Natural killer cell treated with Interleukin-12 subunit alpha and Interleukin-12 subunit beta and Interleukin-15 and Interleukin-18, amount 100 ng/mL, for 72 hours (primary cell): ENCODE measurements around the gene DHRS11. TPM values are rescaled to one million over a fixed set of nuclear protein-coding genes. Genes with fewer than 3 reads are reported as not detected.

Experiments used
- ATAC-seq, 2 donors: fragments of 150-1000 bp; cut with Tn5 transposase in 1 of 2; sonication (Bioruptor Pico), chemical (Tn5 transposase) in 1 of 2; 2 replicates each; pipeline ENCODE4 v1.10.0; 2021
- DNase-seq: peaks from one replicate; pipeline ENCODE4 v3.0.0; 2022; ENCODE audit warnings: low spot score
- H3K27ac Mint-ChIP-seq, 2 donors: 1 replicate in 1 of 2; 2 replicates in 1 of 2; pipeline ENCODE4 v1.8.0; 2022; ENCODE audit warnings: mixed read lengths in 2 of 2, mild to moderate bottlenecking in 1 of 2, moderate library complexity in 1 of 2
- H3K27me3 Mint-ChIP-seq, 2 donors: 1 replicate in 1 of 2; 2 replicates in 1 of 2; pipeline ENCODE4 v1.8.0; 2022; ENCODE audit warnings: mixed read lengths in 2 of 2
- H3K36me3 Mint-ChIP-seq: one replicate; pipeline ENCODE4 v1.8.0; 2022; ENCODE audit warnings: mixed read lengths
- H3K4me1 Mint-ChIP-seq, 2 donors: 1 replicate in 1 of 2; 2 replicates in 1 of 2; pipeline ENCODE4 v1.8.0; 2022; ENCODE audit warnings: low read depth in 2 of 2, mixed read lengths in 2 of 2, mild to moderate bottlenecking in 1 of 2
- H3K4me3 Mint-ChIP-seq: one replicate; pipeline ENCODE4 v1.8.0; 2022; ENCODE audit warnings: mixed read lengths
- H3K9me3 Mint-ChIP-seq: 2 replicates; pipeline ENCODE4 v1.8.0; 2022; ENCODE audit warnings: mixed read lengths
- total RNA-seq, 2 donors: library from RNA; stranded (reverse); gene quantifications; one replicate each; pipeline ENCODE4 v1.2.3, GENCODE V29; 2022

DHRS11 gene
- total RNA-seq, 2 donors from 2014 or later = 5.2 to 16.8 TPM

DNA sequence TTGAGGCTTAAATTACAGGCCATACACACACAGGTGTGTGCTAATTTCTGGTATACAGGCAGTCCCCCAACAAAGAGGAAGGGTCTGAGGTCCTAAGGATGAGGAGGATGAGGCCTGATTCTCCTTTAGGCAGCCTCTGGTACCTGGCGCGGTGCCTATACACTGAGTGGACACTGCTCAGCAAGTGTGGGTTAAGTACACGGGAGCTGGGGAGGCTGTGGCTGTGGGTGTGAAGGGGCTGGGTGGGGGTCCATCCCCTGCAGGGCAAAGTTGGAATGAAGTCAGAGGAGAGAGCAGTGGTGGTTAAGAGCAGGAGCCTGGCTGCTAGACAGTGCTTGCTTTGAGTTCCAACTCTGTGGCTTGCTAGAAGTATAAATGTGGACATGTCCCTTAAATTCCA, 20.6 kb downstream of the DHRS11 start:
- Mint-ChIP-seq H3K27ac (no peak overlapping the region), H3K4me1 (peaks cover 5 to 16% of the 10 kb centered on the region in 2 donors), H3K4me3 (no peak overlapping the region), H3K27me3 (peaks cover 0 to 2% of the 10 kb centered on the region in 2 donors), H3K9me3 (no peaks in the 10 kb centered on the region), H3K36me3 (no peaks in the 10 kb centered on the region)
- ATAC-seq = no peak
- no peak for DNase-seq

- Mint-ChIP-seq H3K27ac (no peak overlapping the region), H3K27me3 (peaks cover 0 to 2% of the 10 kb centered on the region in 2 donors), H3K9me3 (no peaks in the 10 kb centered on the region), H3K36me3 (no peaks in the 10 kb centered on the region), H3K4me1 (peaks cover under 1 to 11% of the 10 kb centered on the region in 2 donors), H3K4me3 (no peak overlapping the region)
- DNase-seq (no peak), ATAC-seq (no peak)
These were observed 21.5 kb downstream of the DHRS11 start for GRCh38 chr17:36613155-36613554.

DNA sequence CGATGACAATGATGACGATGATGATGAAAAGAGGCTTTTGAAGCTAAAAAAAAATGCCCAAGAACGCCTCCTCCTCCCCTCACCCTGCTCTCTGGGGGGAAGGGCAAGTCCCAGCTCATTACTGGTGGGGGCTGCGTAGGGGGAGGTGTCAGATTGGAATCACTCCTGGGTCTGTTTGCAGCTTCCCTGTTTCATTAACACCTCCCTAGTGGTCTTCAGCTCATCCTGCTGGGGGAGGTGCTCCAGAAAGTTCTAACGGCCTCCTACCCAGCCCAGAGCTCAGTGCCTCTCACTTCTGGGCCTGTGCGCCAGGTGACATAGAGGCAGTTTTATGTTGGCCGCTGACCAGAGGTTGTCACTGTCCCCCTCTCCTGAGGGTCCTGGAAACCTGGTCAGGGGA, 22.4 kb downstream of the DHRS11 start:
- peaks cover 0 to 3% of the 10 kb centered on the region in 2 donors for H3K4me1 Mint-ChIP-seq
- H3K36me3 Mint-ChIP-seq = no peaks in the 10 kb centered on the region
- H3K9me3 Mint-ChIP-seq = no peaks in the 10 kb centered on the region
- ATAC-seq (no peak), DNase-seq (no peak)
- H3K4me3 Mint-ChIP-seq = no peak overlapping the region
- H3K27me3 Mint-ChIP-seq = peaks cover 0 to 5% of the 10 kb centered on the region in 2 donors
- H3K27ac Mint-ChIP-seq = no peak overlapping the region

- Mint-ChIP-seq H3K36me3 (no peaks in the 10 kb centered on the region), H3K4me1 (peaks cover 0 to 2% of the 10 kb centered on the region in 2 donors), H3K27me3 (peaks cover 0 to 5% of the 10 kb centered on the region in 2 donors), H3K27ac (no peak overlapping the region), H3K4me3 (no peak overlapping the region), H3K9me3 (no peaks in the 10 kb centered on the region)
- DNase-seq (no peak), ATAC-seq (no peak)
These were observed 23.3 kb downstream of the DHRS11 start for GRCh38 chr17:36614933-36615332.

DNA sequence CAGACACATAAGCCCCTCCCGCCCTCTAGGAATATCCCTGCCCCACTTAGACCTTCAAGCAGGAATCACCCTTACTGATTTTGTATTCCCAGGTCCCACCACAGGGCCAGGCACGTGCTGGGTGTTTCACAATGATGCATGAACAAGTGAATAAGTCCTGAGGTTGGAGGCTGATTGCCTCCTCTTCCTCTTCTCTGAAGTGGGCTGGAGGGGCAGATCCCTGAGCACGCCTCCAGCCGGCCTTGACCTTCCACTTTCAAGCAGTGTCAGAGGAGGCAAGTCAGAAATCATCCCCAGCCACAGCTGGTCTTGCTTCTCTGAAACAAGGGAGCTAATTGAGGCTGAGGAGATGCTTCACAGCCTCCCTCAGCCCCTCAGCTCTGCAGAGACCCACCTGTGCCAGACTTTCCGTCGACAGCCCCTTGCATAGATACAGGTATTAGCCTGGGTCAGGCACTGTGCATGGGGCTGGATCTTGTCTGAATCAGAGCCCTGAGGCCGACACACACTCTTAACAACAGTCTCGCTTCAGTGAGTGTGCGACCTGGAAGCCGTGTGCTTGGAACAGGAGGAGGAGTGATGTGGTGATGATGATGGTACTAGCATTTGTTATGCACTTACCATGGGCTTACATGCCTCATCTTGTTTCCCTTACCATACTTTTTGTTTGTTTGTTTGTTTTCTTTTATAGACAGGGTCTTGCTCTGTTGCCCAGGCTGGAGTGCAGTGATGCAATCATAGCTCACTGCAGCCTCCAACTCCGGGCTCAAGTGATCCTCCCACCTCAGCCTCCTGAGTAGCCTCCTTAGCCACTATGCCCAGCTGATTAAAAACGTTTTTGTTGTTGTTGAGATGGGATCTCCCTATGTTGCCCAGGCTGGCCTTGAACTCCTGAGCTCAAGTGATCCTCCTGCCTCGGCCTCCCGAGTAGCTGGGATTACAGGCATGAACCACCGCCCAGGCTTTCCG, 24.7 kb downstream of the DHRS11 start:
- DNase-seq (no peak), ATAC-seq (peak in 1 of 2 donors; percentile 15)
- Mint-ChIP-seq H3K9me3 (no peaks in the 10 kb centered on the region), H3K36me3 (no peaks in the 10 kb centered on the region), H3K4me1 (peaks cover 2 to 3% of the 10 kb centered on the region in 2 donors), H3K4me3 (no peak overlapping the region), H3K27me3 (peaks cover 0 to 5% of the 10 kb centered on the region in 2 donors), H3K27ac (no peak overlapping the region)

GRCh38 chr17:36617773-36618172, 26.1 kb downstream of the DHRS11 start:
- DNase-seq (no peak), ATAC-seq (peak in 1 of 2 donors; percentile 28)
- Mint-ChIP-seq H3K27me3 (peaks cover 0 to 5% of the 10 kb centered on the region in 2 donors), H3K27ac (no peak overlapping the region), H3K4me3 (no peak overlapping the region), H3K9me3 (no peaks in the 10 kb centered on the region), H3K4me1 (peaks cover 2 to 9% of the 10 kb centered on the region in 2 donors), H3K36me3 (no peaks in the 10 kb centered on the region)

- no peak for ATAC-seq
- Mint-ChIP-seq H3K9me3 (no peaks in the 10 kb centered on the region), H3K4me3 (no peak overlapping the region)
These were observed 31.6 kb downstream of the DHRS11 start for GRCh38 chr17:36623281-36623680.

GRCh38 chr17:36625188-36625587, 33.5 kb downstream of the DHRS11 start:
- Mint-ChIP-seq H3K9me3 (no peaks in the 10 kb centered on the region), H3K4me1 (peaks cover 0 to 9% of the 10 kb centered on the region in 2 donors), H3K36me3 (no peaks in the 10 kb centered on the region), H3K4me3 (no peak overlapping the region), H3K27me3 (peaks cover 0 to 2% of the 10 kb centered on the region in 2 donors), H3K27ac (no peak overlapping the region)
- ATAC-seq = no peak
- DNase-seq = no peak

More at GRCh38 chr17:36623281-36623680, 31.6 kb downstream of the DHRS11 start:
- Mint-ChIP-seq H3K27ac (no peak overlapping the region), H3K36me3 (no peaks in the 10 kb centered on the region), H3K27me3 (peaks cover 0 to 2% of the 10 kb centered on the region in 2 donors), H3K4me1 (peaks cover 0 to 9% of the 10 kb centered on the region in 2 donors)
- DNase-seq = no peak

- Mint-ChIP-seq H3K36me3 (no peaks in the 10 kb centered on the region), H3K27ac (no peak overlapping the region), H3K27me3 (peaks cover 0 to 2% of the 10 kb centered on the region in 2 donors), H3K4me3 (no peak overlapping the region), H3K4me1 (no peaks in the 10 kb centered on the region), H3K9me3 (no peaks in the 10 kb centered on the region)
- ATAC-seq (no peak), DNase-seq (no peak)
These were observed 35.4 kb downstream of the DHRS11 start for GRCh38 chr17:36627101-36627500.

- no peak for ATAC-seq
- Mint-ChIP-seq H3K27me3 (peaks cover 6 to 13% of the 10 kb centered on the region in 2 donors), H3K4me3 (no peak overlapping the region), H3K27ac (no peak overlapping the region), H3K36me3 (no peaks in the 10 kb centered on the region), H3K4me1 (no peaks in the 10 kb centered on the region), H3K9me3 (no peaks in the 10 kb centered on the region)
- no peak for DNase-seq
These were observed 36.9 kb downstream of the DHRS11 start for GRCh38 chr17:36628576-36628975.

DNA sequence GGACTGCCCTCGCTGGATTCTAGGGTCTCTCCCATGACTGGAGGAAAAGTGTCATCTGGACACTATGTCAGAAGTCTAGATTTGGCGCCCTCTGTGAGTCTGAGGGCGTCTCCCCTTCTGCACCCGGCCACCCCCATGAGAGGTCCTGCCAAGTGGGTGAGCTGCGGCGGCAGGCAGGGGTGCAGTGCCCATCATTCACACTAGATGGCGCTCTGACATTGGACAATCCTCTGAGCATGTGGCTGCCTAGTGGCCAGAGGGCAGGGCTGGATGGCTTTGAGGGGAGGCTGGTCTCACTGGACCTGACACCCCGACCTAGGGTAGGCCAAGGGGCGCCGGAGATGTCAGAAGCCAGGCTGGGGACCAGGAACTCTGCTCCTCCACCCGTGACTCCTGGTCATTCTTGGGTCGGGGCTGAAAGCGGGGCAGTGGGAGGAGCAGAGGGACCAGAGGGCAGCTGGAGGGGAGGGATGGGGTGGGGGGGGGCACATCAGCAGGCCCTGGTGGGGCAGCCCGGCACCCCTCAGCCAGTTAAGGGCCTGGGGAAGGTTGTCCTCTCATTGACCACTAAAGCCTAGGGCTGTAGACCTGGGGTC, 37.7 kb downstream of the DHRS11 start:
- Mint-ChIP-seq H3K36me3 (no peaks in the 10 kb centered on the region), H3K9me3 (no peaks in the 10 kb centered on the region), H3K27ac (no peak overlapping the region), H3K4me3 (no peak overlapping the region), H3K4me1 (no peaks in the 10 kb centered on the region), H3K27me3 (peaks cover 6 to 18% of the 10 kb centered on the region in 2 donors)
- DNase-seq = peak; percentile 78
- ATAC-seq = peak; percentile 85 to 86

DNA sequence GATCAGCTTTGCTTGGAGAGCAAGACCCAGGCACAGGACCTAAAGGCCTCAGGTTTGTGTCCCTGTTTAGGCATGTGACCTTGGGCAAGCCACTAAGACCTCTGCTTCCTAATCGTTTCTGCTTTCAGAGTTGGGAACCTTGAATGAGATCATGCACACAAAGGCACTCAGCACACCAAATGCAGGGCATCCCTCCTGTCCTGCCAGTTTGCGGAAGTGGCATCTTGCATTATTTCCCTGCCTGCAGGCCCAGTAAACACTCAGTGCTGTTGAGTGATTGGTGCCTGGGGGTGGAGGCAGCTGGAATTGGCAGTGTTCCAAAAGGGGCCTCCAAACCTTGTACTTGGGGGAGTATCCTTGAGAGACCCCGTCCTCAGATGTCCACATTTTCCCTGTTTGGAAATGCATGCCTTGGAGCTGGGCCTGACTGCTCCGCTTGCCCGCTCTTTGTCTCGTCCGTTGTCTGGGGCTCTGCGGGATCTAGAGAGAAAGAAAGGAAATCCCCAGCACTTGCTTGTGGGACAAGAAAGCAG, 38.4 kb downstream of the DHRS11 start:
- H3K36me3 Mint-ChIP-seq = no peaks in the 10 kb centered on the region
- ATAC-seq = no peak
- no peak overlapping the region for H3K27ac Mint-ChIP-seq
- no peak for DNase-seq
- no peak overlapping the region for H3K4me3 Mint-ChIP-seq
- H3K9me3 Mint-ChIP-seq = no peaks in the 10 kb centered on the region
- peaks cover 7 to 25% of the 10 kb centered on the region in 2 donors for H3K27me3 Mint-ChIP-seq
- H3K4me1 Mint-ChIP-seq = no peaks in the 10 kb centered on the region

DNA sequence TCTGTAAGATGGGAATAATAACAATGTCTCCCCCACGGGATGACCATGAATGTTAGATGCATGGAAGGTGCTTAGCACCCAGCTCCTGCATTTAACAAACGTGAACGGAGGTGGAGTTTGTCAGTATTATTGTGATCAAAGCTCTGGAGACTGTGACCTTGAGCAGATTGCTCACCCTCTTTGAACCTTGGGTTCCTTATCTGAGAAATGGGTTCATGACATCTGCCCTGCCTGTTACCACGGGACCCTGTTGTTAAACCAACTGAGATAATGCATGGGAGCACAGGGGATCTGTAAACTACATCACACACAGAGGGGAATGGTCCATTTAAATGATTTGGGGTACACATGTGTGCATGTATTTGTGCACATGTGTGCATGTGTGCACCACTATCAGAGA, 39.3 kb downstream of the DHRS11 start:
- Mint-ChIP-seq H3K27ac (no peak overlapping the region), H3K4me1 (no peaks in the 10 kb centered on the region), H3K4me3 (no peak overlapping the region), H3K9me3 (no peaks in the 10 kb centered on the region), H3K36me3 (no peaks in the 10 kb centered on the region), H3K27me3 (peaks cover 12 to 29% of the 10 kb centered on the region in 2 donors)
- DNase-seq (no peak), ATAC-seq (no peak)
